PC-9 (cell line): Measurements from ENCODE around the gene ABI3BP.

ENCODE experiments used
- CTCF ChIP-seq: fragments of 200-600 bp; sonication (generic); conservative IDR thresholded peaks from 2 replicates; pipeline ENCODE4 v1.6.1; 2017; ENCODE audit warnings: mixed run types, antibody characterized with exemption, mild to moderate bottlenecking, moderate library complexity
- EZH2 ChIP-seq: fragments of 200-600 bp; sonication (generic); IDR thresholded peaks from 2 replicates; pipeline ENCODE4 v1.8.0; 2017; ENCODE audit warnings: antibody characterized with exemption, low read depth

GRCh38 chr3:100748220-100748619, 245.0 kb downstream of the ABI3BP start:
- no peak for TF ChIP-seq CTCF
- no peak for TF ChIP-seq EZH2
